Smooth muscle cell (in vitro differentiated cells): ENCODE results near the gene OLFM3. TPM values are rescaled to one million over a fixed set of nuclear protein-coding genes. Genes with fewer than 3 reads are reported as not detected.

Experiments
- DNase-seq: peaks from one replicate; lab custom pipeline; 2025; ENCODE audit not compliant: unreplicated experiment; lab: John Stamatoyannopoulos, UW
- H2AFZ ChIP-seq: fragments of 200-600 bp; sonication (generic); 2 replicates; pipeline ENCODE4 v1.6.0; 2016; ENCODE audit warnings: antibody characterized with exemption, low read depth, mild to moderate bottlenecking
- H3F3A ChIP-seq: fragments of 200-600 bp; sonication (generic); 2 replicates; pipeline ENCODE4 v1.6.0; 2017; ENCODE audit warnings: antibody characterized with exemption, low read depth
- H3K27ac ChIP-seq: fragments of 200-600 bp; sonication (generic); 2 replicates; pipeline ENCODE4 v1.5.1; 2016; ENCODE audit warnings: low read depth, mild to moderate bottlenecking
- H3K27me3 ChIP-seq: fragments of 200-600 bp; sonication (generic); 2 replicates; pipeline ENCODE4 v1.6.1; 2016; ENCODE audit warnings: low read depth, mild to moderate bottlenecking
- H3K36me3 ChIP-seq: fragments of 200-600 bp; sonication (generic); 2 replicates; pipeline ENCODE4 v1.5.1; 2016; ENCODE audit warnings: low read depth
- H3K4me1 ChIP-seq: fragments of 200-600 bp; sonication (generic); 2 replicates; pipeline ENCODE4 v1.5.1; 2016; ENCODE audit warnings: low read depth
- H3K4me2 ChIP-seq: fragments of 200-600 bp; sonication (generic); 2 replicates; pipeline ENCODE4 v1.6.0; 2016; ENCODE audit warnings: mild to moderate bottlenecking
- H3K4me3 ChIP-seq: fragments of 200-600 bp; sonication (generic); 2 replicates; pipeline ENCODE4 v1.5.1; 2016; ENCODE audit warnings: mild to moderate bottlenecking
- H3K79me2 ChIP-seq: fragments of 200-600 bp; sonication (generic); 2 replicates; pipeline ENCODE4 v1.6.0; 2016; ENCODE audit warnings: low read depth, mild to moderate bottlenecking
- H3K9ac ChIP-seq: fragments of 200-600 bp; sonication (generic); 2 replicates; pipeline ENCODE4 v1.6.0; 2016; ENCODE audit warnings: low read depth
- H3K9me3 ChIP-seq: fragments of 200-600 bp; sonication (generic); replicated peaks from 2 replicates; pipeline ENCODE4 v1.5.1; 2016; ENCODE audit warnings: low read depth
- H4K20me1 ChIP-seq: fragments of 200-600 bp; sonication (generic); 2 replicates; pipeline ENCODE4 v1.6.0; 2016; ENCODE audit warnings: low read depth
- WGBS: methylation state at CpG from one replicate; pipeline ENCODE4 v1.1.7; 2016; ENCODE audit warnings: low lambda C conversion rate; 5-methylcytosine and 5-hydroxymethylcytosine counted together
- polyA plus RNA-seq: library from polyadenylated mRNA; unstranded; fragments of >200 nt; fragmentation: Nextera tagmentation; extraction: Ambion mirVana; gene quantifications from 2 replicates; pipeline ENCODE4 v1.2.1, GENCODE V29; 2016
- total RNA-seq: library from RNA; depleted of rRNA; stranded (reverse); fragments of >200 nt; gene quantifications from 2 replicates; pipeline ENCODE4 v1.2.3, GENCODE V29; 2014
- TF ChIP-seq, protein P1 (sequence below): fragments of 200-600 bp; sonication (generic); IDR thresholded peaks from 2 replicates; pipeline ENCODE4 v1.5.1; 2017; ENCODE audit warnings: borderline replicate concordance, mild to moderate bottlenecking, antibody characterized with exemption; ENCODE audit not compliant: insufficient read depth, poor library complexity, severe bottlenecking

Gene OLFM3
- total and polyA plus RNA-seq, 2 experiments from 2014 or later = 0.22 to 0.35 TPM

DNA sequence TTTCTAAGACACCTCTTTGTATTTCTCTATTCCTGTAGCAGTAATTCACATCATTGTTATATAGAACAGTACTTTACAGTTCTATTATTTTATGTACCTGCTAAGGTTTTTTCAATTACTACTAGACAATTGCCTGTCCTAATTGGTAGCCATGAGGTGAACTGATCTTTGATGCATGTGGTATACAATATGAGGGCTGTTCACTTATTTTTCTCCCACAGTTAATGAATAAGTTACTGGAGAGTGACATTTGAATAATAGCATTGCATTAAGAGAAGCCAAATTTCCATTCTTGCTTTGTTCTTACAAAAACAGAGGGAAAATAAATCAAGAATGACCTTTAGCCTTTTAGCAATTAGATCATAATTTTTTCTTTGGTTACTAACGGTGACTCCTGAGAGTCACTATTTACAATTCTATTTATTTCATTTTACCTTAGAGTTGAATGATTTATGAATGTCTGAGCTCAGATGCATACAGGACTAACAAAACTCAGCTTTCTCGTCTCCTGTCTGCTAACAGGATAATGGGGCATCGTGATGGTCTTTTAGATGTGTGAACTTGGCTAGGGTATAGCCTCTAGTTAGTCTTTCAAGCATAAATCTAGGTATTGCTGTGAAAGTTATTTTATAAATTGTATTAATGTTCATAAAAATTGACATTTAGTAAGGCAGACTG is 54.1 kb downstream of the OLFM3 start:
- H3K79me2 ChIP-seq = no peaks in the 10 kb centered on the region
- no peak overlapping the region for H3K9ac ChIP-seq
- no peaks in the 10 kb centered on the region for H4K20me1 ChIP-seq
- no peaks in the 10 kb centered on the region for H3K9me3 ChIP-seq
- H3K4me1 ChIP-seq = no peaks in the 10 kb centered on the region
- H3K4me3 ChIP-seq = no peak overlapping the region
- H3K4me2 ChIP-seq = no peak overlapping the region
- no peaks in the 10 kb centered on the region for H3F3A ChIP-seq
- no peak for DNase-seq
- H3K36me3 ChIP-seq = no peaks in the 10 kb centered on the region
- H2AFZ ChIP-seq = no peak overlapping the region
- H3K27ac ChIP-seq = no peak overlapping the region
- TF ChIP-seq, protein P1, sequence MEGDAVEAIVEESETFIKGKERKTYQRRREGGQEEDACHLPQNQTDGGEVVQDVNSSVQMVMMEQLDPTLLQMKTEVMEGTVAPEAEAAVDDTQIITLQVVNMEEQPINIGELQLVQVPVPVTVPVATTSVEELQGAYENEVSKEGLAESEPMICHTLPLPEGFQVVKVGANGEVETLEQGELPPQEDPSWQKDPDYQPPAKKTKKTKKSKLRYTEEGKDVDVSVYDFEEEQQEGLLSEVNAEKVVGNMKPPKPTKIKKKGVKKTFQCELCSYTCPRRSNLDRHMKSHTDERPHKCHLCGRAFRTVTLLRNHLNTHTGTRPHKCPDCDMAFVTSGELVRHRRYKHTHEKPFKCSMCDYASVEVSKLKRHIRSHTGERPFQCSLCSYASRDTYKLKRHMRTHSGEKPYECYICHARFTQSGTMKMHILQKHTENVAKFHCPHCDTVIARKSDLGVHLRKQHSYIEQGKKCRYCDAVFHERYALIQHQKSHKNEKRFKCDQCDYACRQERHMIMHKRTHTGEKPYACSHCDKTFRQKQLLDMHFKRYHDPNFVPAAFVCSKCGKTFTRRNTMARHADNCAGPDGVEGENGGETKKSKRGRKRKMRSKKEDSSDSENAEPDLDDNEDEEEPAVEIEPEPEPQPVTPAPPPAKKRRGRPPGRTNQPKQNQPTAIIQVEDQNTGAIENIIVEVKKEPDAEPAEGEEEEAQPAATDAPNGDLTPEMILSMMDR = no peak
- WGBS = 80% methylated on average over 3 of the region's 3 CpGs
- no peaks in the 10 kb centered on the region for H3K27me3 ChIP-seq

DNA sequence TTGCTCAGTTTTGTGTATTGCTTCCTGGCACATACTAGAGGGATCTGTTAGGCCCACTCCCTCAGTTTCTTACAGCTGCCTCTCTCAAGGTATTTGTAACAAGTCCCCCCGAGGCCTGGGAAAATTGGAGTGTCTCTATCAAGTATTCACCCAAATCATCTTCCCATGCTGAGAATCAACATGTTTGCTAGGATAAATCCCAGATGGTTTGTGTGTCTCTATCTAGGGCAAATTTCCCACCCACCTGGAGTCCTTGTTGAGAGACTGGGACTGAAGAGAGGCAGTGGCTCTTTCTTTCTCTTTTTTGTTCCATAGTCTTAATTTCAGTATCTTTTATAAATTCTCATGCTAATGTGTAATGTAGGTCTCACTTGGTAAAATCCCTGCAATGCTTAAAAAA is 58.0 kb downstream of the OLFM3 start:
- TF ChIP-seq, protein P1 = no peak
- H3K4me2 ChIP-seq = no peak overlapping the region

GRCh38 chr1:101929343-101929742 is 67.4 kb downstream of the OLFM3 start:
- no peaks in the 10 kb centered on the region for H3K9me3 ChIP-seq
- WGBS = 68% methylated on average over 1 of the region's 1 CpG
- no peak overlapping the region for H3K9ac ChIP-seq
- H3K4me1 ChIP-seq = peaks cover 21% of the 10 kb centered on the region
- no peak overlapping the region for H3K27ac ChIP-seq
- no peaks in the 10 kb centered on the region for H3F3A ChIP-seq
- H3K4me2 ChIP-seq = no peak overlapping the region
- no peaks in the 10 kb centered on the region for H4K20me1 ChIP-seq
- TF ChIP-seq, protein P1 = no peak
- DNase-seq = no peak
- no peaks in the 10 kb centered on the region for H3K36me3 ChIP-seq
- H2AFZ ChIP-seq = no peak overlapping the region
- H3K27me3 ChIP-seq = no peaks in the 10 kb centered on the region
- H3K79me2 ChIP-seq = no peaks in the 10 kb centered on the region
- H3K4me3 ChIP-seq = no peak overlapping the region

More for the DNA sequence above, 58.0 kb downstream of the OLFM3 start:
- Histone ChIP-seq H3K79me2 (no peaks in the 10 kb centered on the region), H4K20me1 (no peaks in the 10 kb centered on the region), H3K36me3 (no peaks in the 10 kb centered on the region), H3K27ac (no peak overlapping the region), H2AFZ (no peak overlapping the region), H3K4me1 (no peaks in the 10 kb centered on the region), H3K4me3 (no peak overlapping the region), H3K9ac (no peak overlapping the region), H3K9me3 (no peaks in the 10 kb centered on the region), H3K27me3 (no peaks in the 10 kb centered on the region), H3F3A (no peaks in the 10 kb centered on the region)
- WGBS = 80% methylated on average over 1 of the region's 1 CpG
- no peak for DNase-seq

DNA sequence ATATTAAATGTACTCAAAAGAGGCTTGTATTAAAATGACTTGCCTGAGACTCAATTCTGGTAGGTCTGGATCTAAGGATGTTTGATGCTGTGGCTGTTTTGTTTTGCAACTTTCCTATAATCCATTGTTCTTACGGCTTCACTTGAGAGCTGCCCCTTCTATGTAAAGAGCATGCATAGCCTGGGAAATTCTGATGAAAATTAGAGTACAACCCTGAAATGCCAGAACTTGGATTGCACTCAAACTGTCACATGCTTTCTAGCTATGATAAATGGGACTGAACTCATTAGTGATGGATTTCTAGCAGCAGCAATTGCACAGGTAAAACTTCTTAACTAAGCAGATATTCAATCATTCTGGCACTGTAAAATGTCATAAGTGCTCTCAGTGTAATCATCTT is 67.9 kb downstream of the OLFM3 start:
- Histone ChIP-seq H3K36me3 (no peaks in the 10 kb centered on the region), H2AFZ (no peak overlapping the region), H3K4me3 (no peak overlapping the region), H3K79me2 (no peaks in the 10 kb centered on the region), H3K4me1 (peaks cover 21% of the 10 kb centered on the region), H3K27ac (no peak overlapping the region), H3K27me3 (no peaks in the 10 kb centered on the region), H3F3A (no peaks in the 10 kb centered on the region), H3K9me3 (no peaks in the 10 kb centered on the region), H4K20me1 (no peaks in the 10 kb centered on the region), H3K9ac (no peak overlapping the region), H3K4me2 (no peak overlapping the region)
- no peak for DNase-seq
- 100% methylated on average over 1 of the region's 1 CpG for WGBS
- TF ChIP-seq, protein P1 = no peak
